HS-27A (cell line): ENCODE data around the gene ESPN.

Experiments
- DNase-seq: peaks from one replicate; pipeline ENCODE4 v3.0.0-alpha.2; 2012; ENCODE audit warnings: low read depth, missing footprints

The ESPN gene

DNA sequence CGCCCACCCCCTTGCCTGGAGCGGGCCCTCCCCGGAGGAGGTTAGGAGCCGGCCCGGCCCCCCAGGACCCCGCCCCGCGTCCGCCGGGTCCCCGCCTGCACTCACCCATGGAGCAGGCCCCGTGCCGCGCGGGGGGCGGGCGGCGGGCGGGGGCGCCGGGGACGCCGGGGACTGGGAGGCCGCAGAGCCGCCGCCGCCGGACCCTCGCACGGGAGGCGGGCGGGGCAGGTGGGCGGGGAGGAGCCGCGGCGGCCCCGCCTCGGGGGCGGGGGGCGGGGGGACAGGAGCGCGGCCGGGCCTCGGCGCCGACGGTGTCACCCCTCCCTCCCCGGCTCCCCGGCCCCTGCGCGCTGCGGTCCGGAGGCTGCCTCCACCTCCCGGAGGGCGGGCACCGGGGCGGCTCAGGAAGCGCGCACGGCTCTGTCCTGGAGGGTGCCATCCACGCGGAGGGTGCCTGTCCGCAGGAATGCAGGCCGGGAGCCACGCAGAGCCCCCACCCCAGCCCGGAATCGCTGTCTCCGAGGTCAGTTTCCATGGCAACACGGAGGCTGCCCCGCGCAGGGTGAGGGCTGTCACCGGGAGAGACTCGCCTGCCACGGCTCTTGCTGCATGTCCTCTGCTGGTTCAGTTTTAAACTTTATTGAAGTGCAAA lies 72.8 kb downstream of the ESPN start:
- DNase-seq, result no peak

DNA sequence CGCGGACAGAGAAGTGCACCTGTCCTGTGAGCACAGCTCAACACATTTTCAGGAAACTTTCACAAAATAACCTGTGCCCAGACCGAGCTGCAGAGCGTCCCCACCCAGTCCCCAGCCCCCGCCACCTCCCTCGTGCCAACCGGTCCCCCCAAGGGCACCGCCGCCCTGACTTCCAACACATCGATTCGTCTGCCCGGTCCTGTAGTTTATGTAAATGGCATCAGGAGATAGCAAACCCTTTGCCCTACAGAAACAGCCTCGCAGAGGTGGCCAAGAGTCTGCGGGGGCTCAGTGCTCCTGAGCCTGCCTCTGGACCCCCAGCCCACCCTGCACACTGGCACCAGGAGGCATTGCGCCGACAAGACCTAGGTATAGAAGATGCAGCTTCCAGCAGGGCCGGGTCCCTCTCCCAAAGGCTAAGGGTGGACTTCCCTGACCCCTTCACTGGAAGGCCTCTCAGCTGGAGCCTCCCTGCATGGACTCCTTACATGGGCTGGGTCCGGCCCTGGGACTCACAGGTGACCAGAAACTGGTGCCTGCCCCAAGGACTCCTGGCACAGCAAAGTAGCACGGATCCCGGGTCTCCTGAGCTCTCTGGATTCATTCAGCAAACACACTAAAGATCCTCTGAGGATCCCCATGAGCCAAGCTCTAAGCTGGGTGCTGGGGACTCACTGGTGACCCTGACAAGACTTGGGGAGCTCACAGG lies 73.4 kb downstream of the ESPN start:
- no peak for DNase-seq

DNA sequence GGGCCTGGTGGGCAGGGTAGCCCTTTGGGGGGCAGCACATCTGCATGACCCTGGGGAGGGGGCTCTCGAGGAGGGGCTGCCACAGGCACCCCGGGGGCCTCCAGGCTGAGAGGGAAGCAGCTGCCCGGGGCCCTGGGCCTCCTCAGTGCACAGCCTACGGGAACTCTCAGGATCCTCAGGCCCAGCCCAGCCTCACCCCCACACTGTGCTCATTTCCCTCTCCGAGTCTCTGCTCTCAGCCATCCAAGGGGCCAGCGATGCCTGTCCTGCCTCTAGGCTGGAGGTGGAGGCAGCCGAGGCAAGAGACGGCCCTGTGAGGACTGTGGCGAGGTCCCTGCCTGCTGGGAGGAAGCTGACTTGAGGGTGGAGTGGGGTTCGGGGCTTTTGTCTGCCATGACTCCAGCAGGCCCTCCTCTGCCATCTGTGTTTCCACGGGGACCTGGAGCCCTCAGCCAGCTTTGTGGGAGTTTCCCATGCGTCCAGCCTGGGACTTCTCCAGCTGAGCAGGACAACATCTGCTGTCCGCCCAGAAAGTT lies 74.1 kb downstream of the ESPN start:
- DNase-seq, result no peak

DNA sequence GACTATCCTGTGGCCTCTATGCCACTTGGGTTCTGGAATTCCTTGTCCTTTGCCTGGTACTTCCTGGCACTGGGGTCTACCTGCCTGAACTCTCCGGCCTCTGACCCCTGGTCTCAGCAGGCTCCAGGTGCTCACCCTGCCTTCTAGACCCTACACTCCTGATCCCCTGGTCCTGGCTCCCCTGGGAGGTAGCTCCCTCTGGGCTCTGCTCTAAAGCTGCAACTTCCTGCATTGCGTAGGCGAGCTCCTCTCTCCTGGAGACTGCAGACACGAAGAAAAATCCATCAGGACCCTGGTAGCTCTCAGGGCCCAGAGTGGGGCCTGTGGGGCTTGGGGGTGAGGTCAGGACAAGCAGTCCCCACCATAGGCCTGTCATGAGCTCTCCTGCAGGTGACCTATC lies 74.7 kb downstream of the ESPN start:
- DNase-seq, result no peak

DNA sequence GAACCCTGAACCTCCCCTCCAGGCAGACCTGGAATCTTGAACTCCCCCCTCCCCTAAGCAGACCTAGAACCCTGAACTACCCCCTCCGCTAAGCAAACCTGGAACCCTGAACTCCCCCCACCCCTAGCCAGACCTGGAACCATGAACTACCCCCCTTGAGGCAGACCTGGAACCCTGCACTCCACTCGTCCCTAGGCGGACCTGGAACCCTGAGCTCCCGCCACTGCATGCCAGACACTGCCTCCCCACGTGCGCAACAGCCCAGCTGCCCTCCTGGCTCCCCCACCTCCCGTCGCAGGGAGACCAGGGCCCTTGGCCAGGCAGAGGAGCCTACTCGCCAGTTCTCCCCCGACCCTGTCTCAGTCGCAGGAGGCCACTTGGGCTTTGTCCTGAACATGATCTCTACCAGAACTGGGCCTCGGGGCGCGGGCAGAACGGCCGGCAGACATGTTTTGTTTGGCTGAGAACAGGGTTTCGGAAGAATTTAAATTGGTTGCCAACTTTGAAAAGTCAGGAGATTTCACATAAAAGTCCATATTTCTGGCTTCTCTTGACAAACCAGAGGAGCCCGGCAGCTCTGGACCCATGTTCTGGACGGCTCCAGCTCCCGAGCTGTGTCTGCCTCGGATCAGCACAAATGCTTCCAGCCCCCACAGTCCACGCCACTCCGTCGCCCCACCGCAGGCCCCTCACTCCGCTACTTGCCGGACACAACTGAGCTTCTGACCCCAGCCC lies 76.1 kb downstream of the ESPN start:
- DNase-seq, result no peak

DNA sequence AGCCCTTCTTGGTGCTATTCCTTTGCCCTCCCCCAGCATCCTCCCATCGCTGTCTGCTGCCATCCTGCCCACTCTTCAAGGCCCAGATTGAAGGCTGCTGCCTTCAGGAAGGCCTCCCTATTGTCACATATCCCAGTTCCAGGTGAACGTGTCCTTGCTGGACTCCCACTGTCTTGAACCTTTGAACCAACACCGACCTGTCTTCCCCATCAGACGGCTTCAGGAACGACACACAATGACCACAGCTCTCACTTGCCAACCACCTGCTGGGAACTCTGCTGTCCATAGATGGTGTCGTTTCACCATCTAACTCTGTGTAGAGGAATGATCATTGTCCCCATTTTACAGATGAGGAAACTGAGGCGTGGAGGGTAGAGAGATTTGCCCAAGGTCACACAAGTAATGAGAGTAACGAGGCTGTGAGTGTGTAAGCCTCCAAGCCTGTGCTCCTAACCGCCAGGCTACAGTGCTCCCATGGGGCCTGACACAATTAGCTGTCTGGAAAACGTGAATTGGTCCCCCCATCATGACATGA lies 76.8 kb downstream of the ESPN start:
- no peak for DNase-seq

DNA sequence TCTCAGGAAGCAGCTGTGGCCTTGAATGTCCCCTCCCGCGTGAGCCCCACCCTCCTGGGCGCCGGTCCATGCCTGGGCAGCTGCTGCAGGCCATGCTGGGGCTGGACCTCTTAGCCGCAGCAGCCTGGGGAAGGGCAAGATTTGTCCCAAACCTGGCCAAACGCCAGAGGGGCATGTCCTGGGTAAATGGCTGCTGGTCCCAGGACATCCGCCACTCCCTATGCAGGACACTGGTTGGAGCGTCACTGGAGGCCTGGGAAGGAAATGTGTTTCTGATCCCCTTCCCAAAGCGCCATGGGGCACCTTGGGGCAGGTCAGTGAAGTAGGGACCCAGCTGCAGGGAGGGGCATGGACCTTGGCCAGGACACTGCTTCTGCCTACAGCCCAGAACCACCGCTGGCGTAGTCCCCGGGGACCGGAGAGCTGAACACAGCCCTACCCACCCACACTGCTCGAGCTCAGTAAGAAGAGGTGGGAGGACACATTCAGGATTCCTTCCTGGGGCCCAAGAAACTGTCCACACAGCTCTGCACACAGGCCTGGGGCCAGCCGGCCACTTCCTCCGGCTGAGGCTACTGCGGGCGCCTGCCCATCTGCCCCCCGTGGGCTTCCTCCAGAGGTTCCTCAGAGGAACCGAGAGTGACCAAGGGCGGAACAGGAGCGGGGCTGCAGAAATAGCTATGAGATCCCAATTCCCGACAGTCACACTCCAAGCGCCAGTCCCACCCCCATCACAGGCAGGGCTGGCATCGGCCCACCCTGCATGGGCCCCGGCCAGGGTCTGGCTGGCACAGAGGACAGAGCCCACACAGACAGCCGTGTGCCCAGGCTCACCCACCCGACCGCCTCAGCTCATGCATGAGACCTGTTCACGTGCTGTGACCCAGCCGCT lies 77.7 kb downstream of the ESPN start:
- no peak for DNase-seq

DNA sequence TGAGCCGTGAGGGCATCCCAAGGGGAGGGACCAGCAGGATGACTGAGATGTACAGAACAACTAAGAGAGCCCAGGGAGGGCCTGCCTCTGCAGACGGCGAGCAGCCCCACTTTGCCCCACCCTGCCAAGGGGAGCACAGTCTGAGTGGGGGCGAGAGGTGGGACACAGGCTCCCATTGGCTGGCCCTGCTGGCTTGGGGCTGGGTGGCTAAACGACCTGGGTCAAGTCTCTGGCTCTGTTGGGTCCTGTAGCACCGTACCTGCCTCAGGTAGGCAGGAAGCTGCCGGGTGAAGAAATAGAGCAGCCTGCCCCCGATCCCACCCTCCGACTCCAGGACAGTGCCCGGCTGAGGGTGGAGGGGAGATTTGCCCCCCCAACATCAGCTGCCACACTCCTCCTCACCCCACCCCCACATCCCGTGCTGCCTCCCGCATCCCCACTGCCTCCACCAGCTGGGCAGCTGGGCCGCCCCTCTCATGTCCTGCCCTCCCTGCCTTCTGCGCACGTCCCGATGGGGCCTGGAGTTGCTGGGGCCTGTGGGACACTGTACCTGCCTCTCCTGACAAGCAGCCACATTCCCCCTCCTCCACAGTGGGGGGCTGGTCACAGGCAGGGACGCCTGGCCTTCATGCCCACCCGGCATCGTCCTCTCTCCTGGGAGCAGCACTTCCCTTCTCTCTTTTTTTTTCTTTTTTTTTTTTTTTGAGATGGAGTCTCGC lies 79.5 kb downstream of the ESPN start:
- no peak for DNase-seq

DNA sequence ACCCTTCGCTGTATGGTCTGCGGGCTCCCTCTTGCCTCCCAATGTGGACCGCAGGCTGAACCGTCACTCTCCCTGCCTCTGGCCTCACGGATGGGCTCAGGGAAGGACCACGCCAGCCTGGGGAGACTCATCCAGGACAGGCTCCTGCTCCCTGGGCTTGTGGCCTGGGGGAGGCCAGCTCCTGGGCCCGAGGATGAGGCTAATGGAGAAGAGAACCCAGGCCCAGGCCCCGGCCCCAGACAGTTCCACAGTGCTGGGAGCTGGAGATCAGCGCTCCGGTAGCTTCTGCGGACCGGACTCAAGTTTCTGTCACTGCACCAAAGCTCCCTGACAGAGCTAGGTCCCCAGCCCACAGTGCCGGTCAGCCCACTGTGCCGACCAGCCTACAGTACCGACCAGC lies 80.3 kb downstream of the ESPN start:
- DNase-seq, result no peak

DNA sequence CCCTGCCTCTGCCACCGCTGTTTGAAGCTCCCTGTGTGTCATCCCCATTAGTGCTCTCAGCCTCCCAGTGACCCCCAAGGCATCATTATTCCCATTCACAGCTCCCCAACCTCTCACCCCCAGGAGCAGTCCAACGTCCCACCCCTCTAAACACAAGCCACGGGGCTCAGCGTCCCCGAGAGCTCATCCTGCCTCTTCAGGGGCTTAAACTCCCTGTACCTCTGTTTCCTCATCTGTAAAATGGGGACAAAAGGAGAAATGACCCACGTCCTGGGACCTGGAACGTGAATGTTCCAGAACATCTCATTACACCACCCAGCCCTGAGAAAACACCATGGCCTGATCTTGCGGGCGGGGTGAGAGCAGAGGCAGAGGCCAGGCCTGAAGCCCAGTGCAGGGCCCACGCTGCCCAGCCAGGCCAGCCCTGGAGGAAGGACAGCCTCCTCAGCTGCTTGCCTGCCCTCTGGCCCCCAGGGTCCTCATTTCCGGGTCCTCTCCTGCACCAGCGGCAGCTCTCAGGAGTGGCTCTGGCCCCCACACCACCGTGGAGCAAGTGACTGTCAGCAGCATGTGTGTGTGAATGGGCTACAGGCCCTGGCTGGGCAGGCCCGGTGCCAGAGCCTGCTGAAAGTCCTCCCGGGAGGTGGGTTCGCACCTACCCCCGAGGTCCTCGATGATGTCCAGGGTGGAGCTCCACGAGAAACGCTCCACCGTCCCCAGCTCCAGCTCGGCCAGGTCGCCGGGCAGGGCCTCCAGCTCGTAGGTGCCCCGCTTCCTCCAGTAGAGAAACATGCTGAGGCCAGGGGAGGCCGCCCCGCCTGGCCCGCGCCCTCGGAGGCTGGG lies 81.0 kb downstream of the ESPN start:
- DNase-seq, result no peak

DNA sequence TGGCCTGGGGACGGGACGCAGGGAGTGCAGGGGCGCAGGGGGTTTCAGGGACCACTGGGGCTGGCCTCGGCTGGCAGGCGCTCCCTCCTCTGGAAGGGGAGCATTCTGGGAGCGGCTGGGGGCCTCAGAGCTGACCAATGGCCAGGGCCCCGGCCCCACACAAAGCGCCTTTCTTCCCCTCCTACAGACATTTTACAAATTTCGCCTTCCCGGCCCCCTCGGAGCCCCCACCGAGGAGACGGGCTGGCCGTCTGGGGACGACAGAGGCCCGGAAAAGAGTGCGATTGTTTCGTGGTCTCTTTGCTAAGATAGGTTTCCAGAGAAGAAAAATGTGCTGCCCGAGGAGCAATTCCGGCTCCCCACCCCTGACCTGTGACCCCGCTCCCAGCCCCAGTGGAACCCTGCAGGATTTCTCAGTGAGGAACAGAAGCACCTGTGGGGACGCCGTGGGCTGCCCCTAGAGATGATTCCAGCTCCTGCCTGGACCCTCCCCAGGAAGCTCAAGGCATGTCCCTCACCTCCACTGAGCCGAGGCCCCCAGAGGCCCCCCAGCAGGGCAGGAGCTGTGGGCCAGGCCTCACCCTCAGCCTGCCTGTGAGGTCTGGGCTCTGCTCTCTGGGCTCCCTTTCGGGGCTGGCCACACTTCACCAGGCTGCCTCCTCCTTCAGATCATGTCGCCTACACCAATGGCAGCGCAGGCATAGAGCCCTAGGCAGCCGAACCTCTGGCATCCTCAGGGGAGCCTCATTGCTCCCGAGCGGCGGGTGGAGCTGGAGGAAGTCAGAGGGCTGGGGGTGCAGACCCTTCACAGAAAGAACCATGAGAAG lies 81.8 kb downstream of the ESPN start:
- DNase-seq, result no peak

DNA sequence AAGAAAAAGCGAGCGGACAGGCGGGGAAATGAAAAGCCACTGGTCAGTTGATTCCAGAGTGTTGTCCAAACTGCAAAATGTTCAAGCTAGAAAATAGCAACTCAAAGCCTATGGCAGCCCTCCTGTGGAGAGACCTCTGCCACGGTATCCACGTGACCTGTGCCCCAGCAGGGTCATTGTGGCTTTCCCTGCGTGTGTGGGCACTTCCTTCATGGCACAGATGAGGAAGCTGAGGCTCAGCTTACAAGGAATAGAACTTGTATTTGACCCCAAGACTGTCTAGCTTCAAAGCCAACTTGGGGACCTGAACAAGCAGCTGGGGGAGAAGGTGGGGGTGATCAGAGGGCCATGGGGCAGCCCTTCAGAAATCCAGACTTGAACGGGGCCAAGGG lies 82.5 kb downstream of the ESPN start:
- no peak for DNase-seq

DNA sequence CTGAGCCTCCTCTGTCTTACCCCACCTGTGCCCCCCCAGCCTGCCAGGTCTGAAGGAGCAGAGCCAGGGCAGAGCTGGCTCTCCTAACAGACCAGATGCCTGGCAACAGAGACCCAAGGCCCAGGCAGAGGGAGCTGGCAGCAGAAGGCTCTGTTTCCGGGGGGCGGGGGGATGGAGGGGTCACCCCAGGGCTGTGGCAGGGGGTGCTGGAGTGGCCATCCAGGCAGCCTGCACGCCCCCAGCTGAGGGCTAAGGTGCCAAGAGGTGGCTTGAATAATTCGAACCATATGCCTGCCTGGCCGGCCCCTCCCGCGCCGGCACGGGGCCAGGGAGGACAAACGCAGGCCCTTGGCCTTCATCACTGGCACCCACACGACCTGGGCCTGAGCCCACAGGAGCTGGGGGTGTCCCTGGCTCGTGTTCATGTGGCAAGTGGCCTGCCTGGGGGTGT lies 82.9 kb downstream of the ESPN start:
- no peak for DNase-seq

DNA sequence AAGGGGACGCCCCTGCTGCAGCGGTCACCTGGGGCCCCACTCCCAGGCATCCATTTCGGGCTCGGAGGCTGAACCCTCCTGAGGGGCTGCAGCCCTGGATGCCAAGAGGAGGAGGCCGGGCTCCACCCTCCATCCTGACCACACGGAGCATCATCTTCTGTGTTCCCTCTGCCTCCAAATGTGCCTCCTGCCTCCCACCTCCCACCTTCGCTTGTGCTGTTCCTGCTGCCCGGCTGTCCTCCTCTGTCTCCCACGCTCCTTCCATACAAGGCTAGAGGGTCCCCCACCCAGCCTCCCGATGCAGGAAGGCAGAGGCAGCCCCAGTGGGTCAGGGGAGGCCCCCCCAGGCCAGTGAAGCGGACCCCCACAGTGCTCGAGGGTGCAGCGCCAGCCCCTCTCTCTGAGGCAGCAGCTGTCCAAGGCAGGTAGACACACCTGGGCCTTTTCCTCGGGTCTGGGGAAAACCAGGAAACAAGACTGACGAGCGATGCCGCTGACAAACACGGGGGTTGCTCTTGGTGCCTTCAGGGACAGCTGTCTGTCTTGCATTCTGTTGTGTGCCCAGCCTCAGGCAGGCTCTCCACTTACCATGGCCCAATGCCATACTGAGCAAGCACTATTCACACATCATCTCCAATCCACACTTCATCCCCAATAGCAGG lies 83.7 kb downstream of the ESPN start:
- DNase-seq, result no peak

DNA sequence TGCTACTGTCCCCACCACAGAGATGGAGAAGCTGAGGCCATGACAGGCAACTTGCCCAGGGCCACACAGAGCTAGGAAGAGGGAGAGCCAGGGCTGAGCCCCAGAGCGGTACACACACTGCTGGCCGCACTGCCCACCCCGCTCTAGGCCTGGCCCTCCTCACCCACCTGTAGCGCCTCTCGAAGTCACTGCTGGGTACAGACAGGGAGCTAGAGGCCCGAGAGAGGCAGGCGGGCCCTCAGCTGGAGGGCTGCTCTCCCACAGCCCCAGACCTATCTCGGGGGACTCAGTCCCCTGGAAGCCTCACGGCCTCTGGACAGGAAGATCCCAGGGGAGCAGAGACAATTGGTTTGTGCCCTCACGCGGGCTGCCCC lies 84.2 kb downstream of the ESPN start:
- DNase-seq, result no peak

DNA sequence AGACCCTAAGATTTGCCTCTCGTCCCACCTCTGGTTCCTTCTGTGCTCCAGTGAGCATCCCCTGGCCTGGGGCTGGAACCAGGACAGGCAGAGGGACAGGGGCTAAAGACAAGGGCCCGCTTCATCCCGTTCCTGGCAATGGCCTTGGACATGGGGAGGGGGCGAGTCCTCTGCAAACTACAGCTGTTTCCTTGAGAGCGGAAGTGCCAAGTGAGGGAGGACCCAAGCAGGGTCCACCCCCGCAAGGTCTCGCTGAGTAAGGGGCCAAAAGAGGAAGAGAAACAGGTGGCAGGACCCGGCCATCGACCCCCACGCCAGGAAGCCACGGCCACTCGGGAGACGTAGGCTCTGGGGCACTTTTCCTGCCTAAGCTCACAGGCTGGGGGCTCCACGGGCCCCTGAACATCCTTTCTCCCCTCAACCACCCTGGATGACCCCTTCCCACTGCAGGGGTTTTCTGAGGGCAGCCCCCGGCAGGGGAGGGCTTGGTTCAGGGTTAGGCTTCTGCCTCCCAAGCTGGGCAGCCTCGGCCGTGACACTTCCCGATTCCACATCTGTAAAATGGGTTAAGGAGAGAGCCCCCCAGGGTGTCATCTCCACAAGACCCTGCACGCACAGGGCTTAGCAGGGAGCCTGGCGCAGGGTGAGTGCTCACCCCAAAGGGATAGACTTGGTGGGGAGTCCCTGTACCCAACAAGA lies 84.8 kb downstream of the ESPN start:
- no peak for DNase-seq

DNA sequence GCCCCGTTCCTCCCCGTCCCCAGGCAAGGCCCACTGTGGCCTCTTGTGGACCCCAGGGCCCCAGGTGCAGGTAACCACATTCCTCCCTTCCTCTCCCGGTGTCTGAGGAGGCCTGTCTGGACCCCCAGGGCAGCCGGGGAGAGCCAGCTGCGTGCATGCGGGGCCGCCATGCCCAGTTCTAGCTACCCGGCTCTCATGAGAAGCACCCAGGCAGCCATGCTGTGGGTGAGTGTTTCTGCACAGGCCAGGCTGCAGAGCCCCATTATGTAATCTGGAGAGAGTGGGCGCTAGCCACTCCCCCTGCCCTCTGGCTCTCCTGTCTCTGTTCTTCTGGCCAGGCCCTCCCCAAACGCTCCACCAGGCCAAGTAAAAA lies 85.3 kb downstream of the ESPN start:
- no peak for DNase-seq

DNA sequence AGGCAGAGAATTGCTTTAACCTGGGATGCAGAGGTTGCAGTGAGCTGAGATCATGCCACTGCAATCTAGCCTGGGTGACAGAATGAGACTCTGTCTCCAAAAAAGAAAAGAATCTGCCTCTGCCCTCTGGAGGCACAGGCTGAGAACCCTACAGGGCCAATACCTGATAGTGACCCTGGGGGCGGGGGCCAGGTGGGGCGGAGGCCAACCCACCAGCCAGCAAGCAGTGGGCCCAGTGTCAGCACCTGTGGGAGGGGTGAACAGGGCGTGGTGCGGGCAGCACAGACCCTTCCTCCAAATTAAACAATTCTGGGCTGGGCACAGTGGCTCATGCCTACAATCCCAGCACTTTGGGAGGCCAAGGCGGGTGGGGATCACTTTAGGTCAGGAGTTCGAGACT lies 85.9 kb downstream of the ESPN start:
- DNase-seq, result no peak
